ENCODE measurements around the gene RHOJ. TPM values are rescaled to one million over a fixed set of nuclear protein-coding genes. Genes with fewer than 3 reads are reported as not detected.
"Not testable (repeated sequence)": the region's sequence is repeated elsewhere in the genome, so short reads cannot be mapped to it uniquely, and the experiment has no call there.

The RHOJ gene
- total and polyA plus RNA-seq, 10 of the 15 experiments (the other 5 are each of a cell fraction or from before 2014, with no cell fraction given): not detected

DNA sequence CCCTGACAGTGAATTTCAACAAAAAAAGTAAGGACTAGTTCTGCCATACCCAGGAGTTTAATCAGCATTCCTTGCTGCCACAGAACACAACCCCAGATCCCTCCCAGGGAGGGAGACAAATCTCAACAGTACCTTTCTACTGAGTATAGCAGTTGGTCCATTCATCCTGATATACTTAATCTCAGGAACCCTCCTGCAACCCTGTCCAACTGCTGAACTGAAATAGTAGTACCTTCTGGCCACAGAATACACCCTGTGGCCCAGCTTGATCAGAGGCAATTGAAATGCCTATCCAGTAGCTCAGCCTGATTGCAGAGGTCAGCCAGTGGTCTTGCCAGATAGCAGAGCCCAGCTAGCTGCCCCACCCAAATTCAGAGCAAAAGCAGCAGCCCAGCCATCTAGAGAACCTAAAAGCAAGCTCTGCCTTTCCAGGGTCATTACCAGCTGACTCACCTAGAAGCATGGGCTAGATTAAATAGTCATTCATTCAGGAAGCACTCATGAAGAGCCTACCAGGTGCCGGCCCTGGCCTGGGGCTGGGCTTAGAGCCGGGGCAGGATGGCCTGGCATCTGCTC lies 40.0 kb upstream of the RHOJ start:
- no peak overlapping the region for H3K4me3 ChIP-seq
- BruUV-seq (replicated peaks): no TSS peak
- H3K4me2 ChIP-seq (ENCODE audit: control insufficient read depth, insufficient read depth): no peak overlapping the region
- H3K27me3 ChIP-seq (replicated peaks in 1 of 2; ENCODE audit: control insufficient read depth in 2 of 2, insufficient read depth in 2 of 2, low read length in 1 of 2): no peaks in the 10 kb centered on the region
- in situ Hi-C loops (cut with MboI) (no loop called here), intact Hi-C loops (cut with micrococcal nuclease; ENCODE audit: unreplicated experiment) (no loop called here)
- no peak overlapping the region for H3K27ac ChIP-seq (ENCODE audit: control insufficient read depth, insufficient read depth)
- FAIRE-seq: no peak
- TF ChIP-seq, protein P1, sequence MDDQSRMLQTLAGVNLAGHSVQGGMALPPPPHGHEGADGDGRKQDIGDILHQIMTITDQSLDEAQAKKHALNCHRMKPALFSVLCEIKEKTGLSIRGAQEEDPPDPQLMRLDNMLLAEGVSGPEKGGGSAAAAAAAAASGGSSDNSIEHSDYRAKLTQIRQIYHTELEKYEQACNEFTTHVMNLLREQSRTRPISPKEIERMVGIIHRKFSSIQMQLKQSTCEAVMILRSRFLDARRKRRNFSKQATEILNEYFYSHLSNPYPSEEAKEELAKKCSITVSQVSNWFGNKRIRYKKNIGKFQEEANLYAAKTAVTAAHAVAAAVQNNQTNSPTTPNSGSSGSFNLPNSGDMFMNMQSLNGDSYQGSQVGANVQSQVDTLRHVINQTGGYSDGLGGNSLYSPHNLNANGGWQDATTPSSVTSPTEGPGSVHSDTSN (IDR thresholded peaks at IDR 0.05; ENCODE audit: insufficient replicate concordance, low read depth, low read length): no peak
- TF ChIP-seq, protein P2, sequence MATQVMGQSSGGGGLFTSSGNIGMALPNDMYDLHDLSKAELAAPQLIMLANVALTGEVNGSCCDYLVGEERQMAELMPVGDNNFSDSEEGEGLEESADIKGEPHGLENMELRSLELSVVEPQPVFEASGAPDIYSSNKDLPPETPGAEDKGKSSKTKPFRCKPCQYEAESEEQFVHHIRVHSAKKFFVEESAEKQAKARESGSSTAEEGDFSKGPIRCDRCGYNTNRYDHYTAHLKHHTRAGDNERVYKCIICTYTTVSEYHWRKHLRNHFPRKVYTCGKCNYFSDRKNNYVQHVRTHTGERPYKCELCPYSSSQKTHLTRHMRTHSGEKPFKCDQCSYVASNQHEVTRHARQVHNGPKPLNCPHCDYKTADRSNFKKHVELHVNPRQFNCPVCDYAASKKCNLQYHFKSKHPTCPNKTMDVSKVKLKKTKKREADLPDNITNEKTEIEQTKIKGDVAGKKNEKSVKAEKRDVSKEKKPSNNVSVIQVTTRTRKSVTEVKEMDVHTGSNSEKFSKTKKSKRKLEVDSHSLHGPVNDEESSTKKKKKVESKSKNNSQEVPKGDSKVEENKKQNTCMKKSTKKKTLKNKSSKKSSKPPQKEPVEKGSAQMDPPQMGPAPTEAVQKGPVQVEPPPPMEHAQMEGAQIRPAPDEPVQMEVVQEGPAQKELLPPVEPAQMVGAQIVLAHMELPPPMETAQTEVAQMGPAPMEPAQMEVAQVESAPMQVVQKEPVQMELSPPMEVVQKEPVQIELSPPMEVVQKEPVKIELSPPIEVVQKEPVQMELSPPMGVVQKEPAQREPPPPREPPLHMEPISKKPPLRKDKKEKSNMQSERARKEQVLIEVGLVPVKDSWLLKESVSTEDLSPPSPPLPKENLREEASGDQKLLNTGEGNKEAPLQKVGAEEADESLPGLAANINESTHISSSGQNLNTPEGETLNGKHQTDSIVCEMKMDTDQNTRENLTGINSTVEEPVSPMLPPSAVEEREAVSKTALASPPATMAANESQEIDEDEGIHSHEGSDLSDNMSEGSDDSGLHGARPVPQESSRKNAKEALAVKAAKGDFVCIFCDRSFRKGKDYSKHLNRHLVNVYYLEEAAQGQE (IDR thresholded peaks at IDR 0.05; ENCODE audit: low read depth, low read length): peak; percentile 15; the same call in 1 of the 2 replicates
- TF ChIP-seq, protein P3, sequence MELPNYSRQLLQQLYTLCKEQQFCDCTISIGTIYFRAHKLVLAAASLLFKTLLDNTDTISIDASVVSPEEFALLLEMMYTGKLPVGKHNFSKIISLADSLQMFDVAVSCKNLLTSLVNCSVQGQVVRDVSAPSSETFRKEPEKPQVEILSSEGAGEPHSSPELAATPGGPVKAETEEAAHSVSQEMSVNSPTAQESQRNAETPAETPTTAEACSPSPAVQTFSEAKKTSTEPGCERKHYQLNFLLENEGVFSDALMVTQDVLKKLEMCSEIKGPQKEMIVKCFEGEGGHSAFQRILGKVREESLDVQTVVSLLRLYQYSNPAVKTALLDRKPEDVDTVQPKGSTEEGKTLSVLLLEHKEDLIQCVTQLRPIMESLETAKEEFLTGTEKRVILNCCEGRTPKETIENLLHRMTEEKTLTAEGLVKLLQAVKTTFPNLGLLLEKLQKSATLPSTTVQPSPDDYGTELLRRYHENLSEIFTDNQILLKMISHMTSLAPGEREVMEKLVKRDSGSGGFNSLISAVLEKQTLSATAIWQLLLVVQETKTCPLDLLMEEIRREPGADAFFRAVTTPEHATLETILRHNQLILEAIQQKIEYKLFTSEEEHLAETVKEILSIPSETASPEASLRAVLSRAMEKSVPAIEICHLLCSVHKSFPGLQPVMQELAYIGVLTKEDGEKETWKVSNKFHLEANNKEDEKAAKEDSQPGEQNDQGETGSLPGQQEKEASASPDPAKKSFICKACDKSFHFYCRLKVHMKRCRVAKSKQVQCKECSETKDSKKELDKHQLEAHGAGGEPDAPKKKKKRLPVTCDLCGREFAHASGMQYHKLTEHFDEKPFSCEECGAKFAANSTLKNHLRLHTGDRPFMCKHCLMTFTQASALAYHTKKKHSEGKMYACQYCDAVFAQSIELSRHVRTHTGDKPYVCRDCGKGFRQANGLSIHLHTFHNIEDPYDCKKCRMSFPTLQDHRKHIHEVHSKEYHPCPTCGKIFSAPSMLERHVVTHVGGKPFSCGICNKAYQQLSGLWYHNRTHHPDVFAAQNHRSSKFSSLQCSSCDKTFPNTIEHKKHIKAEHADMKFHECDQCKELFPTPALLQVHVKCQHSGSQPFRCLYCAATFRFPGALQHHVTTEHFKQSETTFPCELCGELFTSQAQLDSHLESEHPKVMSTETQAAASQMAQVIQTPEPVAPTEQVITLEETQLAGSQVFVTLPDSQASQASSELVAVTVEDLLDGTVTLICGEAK (IDR thresholded peaks at IDR 0.05; ENCODE audit: borderline replicate concordance): no peak
- no peaks in the 10 kb centered on the region for H3K4me1 ChIP-seq (ENCODE audit: control insufficient read depth, insufficient read depth, low read length)
- H3K9ac ChIP-seq (ENCODE audit: control insufficient read depth, insufficient read depth, low read length): no peak overlapping the region
- H3K79me2 ChIP-seq (ENCODE audit: control insufficient read depth, insufficient read depth, low read length): no peaks in the 10 kb centered on the region
- H3K36me3 ChIP-seq (ENCODE audit: control insufficient read depth in 2 of 2, insufficient read depth in 2 of 2, low read length in 1 of 2): no peaks in the 10 kb centered on the region
- H2AFZ ChIP-seq (ENCODE audit: control insufficient read depth, low read depth, low read length): no peak overlapping the region
- ChIA-PET SMC1A (ENCODE audit: uncharacterized antibody, unreplicated experiment) (no interaction called here), CTCF (no interaction called here), RAD21 (ENCODE audit: unreplicated experiment) (no interaction called here), POLR2A (no interaction called here)
- DNase-seq (ENCODE audit: low read depth, low spot score): no peak
- no peaks in the 10 kb centered on the region for H3K9me3 ChIP-seq (replicated peaks; ENCODE audit: control insufficient read depth, insufficient read depth, low read length)
- no peaks in the 10 kb centered on the region for H4K20me1 ChIP-seq (ENCODE audit: control insufficient read depth, insufficient read depth)
- WGBS (ENCODE audit: insufficient coverage, insufficient replicate concordance, low lambda C conversion rate, missing lambda C conversion rate): 48% methylated on average over 2 of the region's 2 CpGs
- ATAC-seq: no peak

DNA sequence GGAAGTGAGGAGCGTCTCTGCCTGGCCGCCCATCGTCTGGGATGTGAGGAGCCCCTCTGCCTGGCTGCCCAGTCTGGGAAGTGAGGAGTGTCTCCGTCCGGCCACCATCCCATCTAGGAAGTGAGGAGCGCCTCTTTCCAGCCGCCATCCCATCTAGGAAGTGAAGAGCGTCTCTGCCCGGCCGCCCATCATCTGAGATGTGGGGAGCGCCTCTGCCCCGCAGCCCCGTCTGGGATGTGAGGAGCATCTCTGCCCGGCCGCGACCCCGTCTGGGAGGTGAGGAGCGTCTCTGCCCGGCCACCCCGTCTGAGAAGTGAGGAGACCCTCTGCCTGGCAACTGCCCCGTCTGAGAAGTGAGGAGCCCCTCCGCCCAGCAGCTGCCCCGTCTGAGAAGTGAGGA lies 39.0 kb upstream of the RHOJ start:
- CTCF ChIA-PET; H3K4me3 ChIP-seq; SMC1A ChIA-PET (ENCODE audit: uncharacterized antibody, unreplicated experiment); DNase-seq (ENCODE audit: low read depth, low spot score); H3K27me3 ChIP-seq (replicated peaks in 1 of 2; ENCODE audit: control insufficient read depth in 2 of 2, insufficient read depth in 2 of 2, low read length in 1 of 2); POLR2A ChIA-PET; H3K79me2 ChIP-seq (ENCODE audit: control insufficient read depth, insufficient read depth, low read length); H3K4me1 ChIP-seq (ENCODE audit: control insufficient read depth, insufficient read depth, low read length); FAIRE-seq; H3K4me2 ChIP-seq (ENCODE audit: control insufficient read depth, insufficient read depth); BruUV-seq (replicated peaks); in situ Hi-C loops (cut with MboI); ATAC-seq; H3K27ac ChIP-seq (ENCODE audit: control insufficient read depth, insufficient read depth); intact Hi-C loops (cut with micrococcal nuclease; ENCODE audit: unreplicated experiment); H3K9ac ChIP-seq (ENCODE audit: control insufficient read depth, insufficient read depth, low read length); H3K36me3 ChIP-seq (ENCODE audit: control insufficient read depth in 2 of 2, insufficient read depth in 2 of 2, low read length in 1 of 2); H3K9me3 ChIP-seq (replicated peaks; ENCODE audit: control insufficient read depth, insufficient read depth, low read length); RAD21 ChIA-PET (ENCODE audit: unreplicated experiment); H2AFZ ChIP-seq (ENCODE audit: control insufficient read depth, low read depth, low read length); H4K20me1 ChIP-seq (ENCODE audit: control insufficient read depth, insufficient read depth): not testable (repeated sequence)
- 65% methylated on average over 16 of the region's 23 CpGs for WGBS (ENCODE audit: insufficient coverage, insufficient replicate concordance, low lambda C conversion rate, missing lambda C conversion rate)
